ENCODE data around the gene RBL2. TPM values are rescaled to one million over a fixed set of nuclear protein-coding genes. Genes with fewer than 3 reads are reported as not detected.

The RBL2 gene
- total and polyA plus RNA-seq, 2 of the 13 experiments (the other 11 are each of a cell fraction or from before 2014, with no cell fraction given) = 41.2 to 60.9 TPM

DNA sequence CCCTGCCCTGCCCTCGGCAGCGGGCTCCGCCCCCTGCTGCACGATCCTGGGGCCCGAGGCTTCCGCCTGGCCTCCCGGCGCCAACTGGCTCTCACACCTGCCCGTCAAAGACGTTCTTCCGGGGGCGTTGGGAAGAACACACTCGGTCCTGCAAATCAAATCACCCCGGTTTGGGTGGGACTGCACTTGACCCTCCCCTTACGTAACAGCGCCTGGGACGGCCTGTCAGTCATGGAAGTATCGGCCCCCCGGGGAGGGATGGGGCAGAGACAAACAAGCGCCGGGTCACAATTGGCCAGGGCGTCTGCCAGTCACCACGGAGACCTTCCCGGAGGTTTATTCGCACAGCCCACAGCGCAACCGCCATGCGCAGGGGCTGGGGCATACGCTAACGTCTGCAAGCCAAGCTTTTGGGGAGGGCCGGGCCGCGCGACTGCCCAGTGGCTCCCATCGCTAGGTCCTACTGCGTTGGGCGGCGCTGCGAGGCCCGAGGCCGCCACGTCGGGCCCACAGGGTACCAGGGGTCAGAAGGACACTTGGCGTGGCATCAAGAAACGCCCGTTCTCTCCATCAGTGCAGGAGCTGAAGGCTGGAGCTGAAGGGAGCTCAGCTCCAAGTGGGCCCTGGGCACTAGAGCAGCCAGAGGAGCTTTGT is 69.1 kb downstream of the RBL2 start (continued):
- TF ChIP-seq REL (CRISPR knock-in tag; conservative IDR thresholded peaks at IDR 0.05) = peak; percentile 87; the same call in 1 of the 2 replicates
- TF ChIP-seq, protein P1, sequence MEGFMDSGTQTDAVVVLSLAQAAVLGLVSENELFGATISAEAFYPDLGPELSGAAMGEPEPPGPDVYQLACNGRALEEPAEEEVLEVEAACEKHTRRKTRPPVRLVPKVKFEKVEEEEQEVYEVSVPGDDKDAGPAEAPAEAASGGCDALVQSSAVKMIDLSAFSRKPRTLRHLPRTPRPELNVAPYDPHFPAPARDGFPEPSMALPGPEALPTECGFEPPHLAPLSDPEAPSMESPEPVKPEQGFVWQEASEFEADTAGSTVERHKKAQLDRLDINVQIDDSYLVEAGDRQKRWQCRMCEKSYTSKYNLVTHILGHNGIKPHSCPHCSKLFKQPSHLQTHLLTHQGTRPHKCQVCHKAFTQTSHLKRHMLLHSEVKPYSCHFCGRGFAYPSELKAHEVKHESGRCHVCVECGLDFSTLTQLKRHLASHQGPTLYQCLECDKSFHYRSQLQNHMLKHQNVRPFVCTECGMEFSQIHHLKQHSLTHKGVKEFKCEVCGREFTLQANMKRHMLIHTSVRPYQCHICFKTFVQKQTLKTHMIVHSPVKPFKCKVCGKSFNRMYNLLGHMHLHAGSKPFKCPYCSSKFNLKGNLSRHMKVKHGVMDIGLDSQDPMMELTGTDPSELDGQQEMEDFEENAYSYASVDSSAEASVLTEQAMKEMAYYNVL (CRISPR knock-in tag; IDR thresholded peaks at IDR 0.05; ENCODE audit: borderline replicate concordance) = no peak
- no peak for TF ChIP-seq GZF1 (CRISPR knock-in tag; IDR thresholded peaks at IDR 0.05)
- peak; percentile 83 for TF ChIP-seq MIXL1 (CRISPR knock-in tag; IDR thresholded peaks at IDR 0.05)
- TF ChIP-seq ZNF484 (CRISPR knock-in tag; IDR thresholded peaks at IDR 0.05; ENCODE audit: borderline replicate concordance, low read depth) = no peak
- peak; percentile 57; the same call in 1 of the 2 replicates for TF ChIP-seq ZNF644 (CRISPR knock-in tag; IDR thresholded peaks at IDR 0.05; ENCODE audit: low read depth)
- TF ChIP-seq ZNF350 (CRISPR knock-in tag; IDR thresholded peaks at IDR 0.05; ENCODE audit: borderline replicate concordance, low read depth) = peak; percentile 80
- peak; percentile 57 for TF ChIP-seq JUND (CRISPR knock-in tag; IDR thresholded peaks at IDR 0.05)
- TF ChIP-seq ZNF33B (CRISPR knock-in tag; IDR thresholded peaks at IDR 0.05) = peak; percentile 84
- peak; percentile 75 for TF ChIP-seq NRL (CRISPR knock-in tag; IDR thresholded peaks at IDR 0.05; ENCODE audit: borderline replicate concordance)
- TF ChIP-seq PHF21A (CRISPR knock-in tag; IDR thresholded peaks at IDR 0.05) = peak; percentile 86
- TF ChIP-seq REXO4 (CRISPR knock-in tag; IDR thresholded peaks at IDR 0.05; ENCODE audit: borderline replicate concordance) = no peak
- TF ChIP-seq ZNF577 (CRISPR knock-in tag; IDR thresholded peaks at IDR 0.05; ENCODE audit: borderline replicate concordance, low read depth) = no peak
- TF ChIP-seq, protein P2, sequence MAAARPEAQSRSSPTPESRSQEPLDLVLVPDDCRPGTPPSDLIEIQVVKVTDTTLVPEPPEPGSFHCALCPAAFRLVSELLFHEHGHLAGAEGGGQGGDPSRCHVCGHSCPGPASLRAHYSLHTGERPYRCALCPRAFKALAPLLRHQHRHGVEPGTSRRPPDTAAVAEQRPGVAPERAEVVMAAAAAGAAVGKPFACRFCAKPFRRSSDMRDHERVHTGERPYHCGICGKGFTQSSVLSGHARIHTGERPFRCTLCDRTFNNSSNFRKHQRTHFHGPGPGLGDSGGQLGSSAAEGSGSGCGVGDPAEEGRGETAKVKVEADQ (CRISPR knock-in tag; IDR thresholded peaks at IDR 0.05; ENCODE audit: borderline replicate concordance) = peak; percentile 93
- peak; percentile 95 for TF ChIP-seq ZNF136 (CRISPR knock-in tag; IDR thresholded peaks at IDR 0.05; ENCODE audit: low read depth)
- TF ChIP-seq, protein P3, sequence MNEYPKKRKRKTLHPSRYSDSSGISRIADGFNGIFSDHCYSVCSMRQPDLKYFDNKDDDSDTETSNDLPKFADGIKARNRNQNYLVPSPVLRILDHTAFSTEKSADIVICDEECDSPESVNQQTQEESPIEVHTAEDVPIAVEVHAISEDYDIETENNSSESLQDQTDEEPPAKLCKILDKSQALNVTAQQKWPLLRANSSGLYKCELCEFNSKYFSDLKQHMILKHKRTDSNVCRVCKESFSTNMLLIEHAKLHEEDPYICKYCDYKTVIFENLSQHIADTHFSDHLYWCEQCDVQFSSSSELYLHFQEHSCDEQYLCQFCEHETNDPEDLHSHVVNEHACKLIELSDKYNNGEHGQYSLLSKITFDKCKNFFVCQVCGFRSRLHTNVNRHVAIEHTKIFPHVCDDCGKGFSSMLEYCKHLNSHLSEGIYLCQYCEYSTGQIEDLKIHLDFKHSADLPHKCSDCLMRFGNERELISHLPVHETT (CRISPR knock-in tag; conservative IDR thresholded peaks at IDR 0.05) = peak; percentile 71; the same call in 1 of the 2 replicates
- no peak for TF ChIP-seq HMG20A (CRISPR knock-in tag; IDR thresholded peaks at IDR 0.05; ENCODE audit: borderline replicate concordance)
- TF ChIP-seq, protein P4, sequence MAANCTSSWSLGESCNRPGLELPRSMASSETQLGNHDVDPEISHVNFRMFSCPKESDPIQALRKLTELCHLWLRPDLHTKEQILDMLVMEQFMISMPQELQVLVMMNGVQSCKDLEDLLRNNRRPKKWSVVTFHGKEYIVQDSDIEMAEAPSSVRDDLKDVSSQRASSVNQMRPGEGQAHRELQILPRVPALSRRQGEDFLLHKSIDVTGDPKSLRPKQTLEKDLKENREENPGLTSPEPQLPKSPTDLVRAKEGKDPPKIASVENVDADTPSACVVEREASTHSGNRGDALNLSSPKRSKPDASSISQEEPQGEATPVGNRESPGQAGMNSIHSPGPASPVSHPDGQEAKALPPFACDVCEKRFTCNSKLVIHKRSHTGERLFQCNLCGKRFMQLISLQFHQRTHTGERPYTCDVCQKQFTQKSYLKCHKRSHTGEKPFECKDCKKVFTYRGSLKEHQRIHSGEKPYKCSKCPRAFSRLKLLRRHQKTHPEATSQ (CRISPR knock-in tag; IDR thresholded peaks at IDR 0.05; ENCODE audit: borderline replicate concordance) = no peak
- TF ChIP-seq, protein P5, sequence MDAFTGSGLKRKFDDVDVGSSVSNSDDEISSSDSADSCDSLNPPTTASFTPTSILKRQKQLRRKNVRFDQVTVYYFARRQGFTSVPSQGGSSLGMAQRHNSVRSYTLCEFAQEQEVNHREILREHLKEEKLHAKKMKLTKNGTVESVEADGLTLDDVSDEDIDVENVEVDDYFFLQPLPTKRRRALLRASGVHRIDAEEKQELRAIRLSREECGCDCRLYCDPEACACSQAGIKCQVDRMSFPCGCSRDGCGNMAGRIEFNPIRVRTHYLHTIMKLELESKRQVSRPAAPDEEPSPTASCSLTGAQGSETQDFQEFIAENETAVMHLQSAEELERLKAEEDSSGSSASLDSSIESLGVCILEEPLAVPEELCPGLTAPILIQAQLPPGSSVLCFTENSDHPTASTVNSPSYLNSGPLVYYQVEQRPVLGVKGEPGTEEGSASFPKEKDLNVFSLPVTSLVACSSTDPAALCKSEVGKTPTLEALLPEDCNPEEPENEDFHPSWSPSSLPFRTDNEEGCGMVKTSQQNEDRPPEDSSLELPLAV (CRISPR knock-in tag; conservative IDR thresholded peaks at IDR 0.05; ENCODE audit: low read depth) = no peak
- TF ChIP-seq KDM4B (CRISPR knock-in tag; IDR thresholded peaks at IDR 0.05) = 0 out of 2 replicates have a peak, but pooled peaks have one; percentile 23

Measured in HepG2 (cell line).